ENCODE data around the gene ABCG1.

The ABCG1 gene

GRCh38 chr21:42271065-42271464 is 52.1 kb downstream of the ABCG1 start:
- ATAC-seq: no peak
- no peak for TF ChIP-seq ZNF8 (CRISPR knock-in tag; IDR thresholded peaks at IDR 0.05)

- no peak for ATAC-seq
- no peak for TF ChIP-seq GLIS3 (CRISPR knock-in tag; IDR thresholded peaks at IDR 0.05)
- TF ChIP-seq BACH2 (CRISPR knock-in tag; IDR thresholded peaks at IDR 0.05; ENCODE audit: borderline replicate concordance): no peak
- no peak for TF ChIP-seq POU6F1 (CRISPR knock-in tag; IDR thresholded peaks at IDR 0.05; ENCODE audit: borderline replicate concordance, low read depth)
- no peak for TF ChIP-seq CREB5 (CRISPR knock-in tag; IDR thresholded peaks at IDR 0.05; ENCODE audit: low read depth)
- TF ChIP-seq ESRRG (CRISPR knock-in tag; IDR thresholded peaks at IDR 0.05): no peak
These were observed 53.4 kb downstream of the ABCG1 start for GRCh38 chr21:42272109-42272962.

GRCh38 chr21:42272984-42273600 is 54.2 kb downstream of the ABCG1 start:
- ATAC-seq: no peak
- TF ChIP-seq TSHZ2 (CRISPR knock-in tag; IDR thresholded peaks at IDR 0.05) (no peak), ARNTL (CRISPR knock-in tag; IDR thresholded peaks at IDR 0.05; ENCODE audit: borderline replicate concordance, low read depth) (no peak)

GRCh38 chr21:42276076-42276475 is 57.1 kb downstream of the ABCG1 start:
- no peak for ATAC-seq

More at GRCh38 chr21:42276076-42276475, 57.1 kb downstream of the ABCG1 start:
- TF ChIP-seq ZNF70 (CRISPR knock-in tag; IDR thresholded peaks at IDR 0.05): no peak
- no peak for TF ChIP-seq ZFP30 (CRISPR knock-in tag; IDR thresholded peaks at IDR 0.05)
- TF ChIP-seq TOX (CRISPR knock-in tag; IDR thresholded peaks at IDR 0.05; ENCODE audit: borderline replicate concordance): no peak
- TF ChIP-seq CREB5 (CRISPR knock-in tag; IDR thresholded peaks at IDR 0.05; ENCODE audit: low read depth): no peak
- no peak for TF ChIP-seq SNAI2 (CRISPR knock-in tag; IDR thresholded peaks at IDR 0.05)
- no peak for TF ChIP-seq ZFP3 (CRISPR knock-in tag; IDR thresholded peaks at IDR 0.05)
- no peak for TF ChIP-seq CSDC2 (CRISPR knock-in tag; IDR thresholded peaks at IDR 0.05)
- TF ChIP-seq TCF4 (CRISPR knock-in tag; IDR thresholded peaks at IDR 0.05; ENCODE audit: borderline replicate concordance): no peak
- TF ChIP-seq ARNTL (CRISPR knock-in tag; IDR thresholded peaks at IDR 0.05; ENCODE audit: borderline replicate concordance, low read depth): no peak
- no peak for TF ChIP-seq TSHZ2 (CRISPR knock-in tag; IDR thresholded peaks at IDR 0.05)
- no peak for TF ChIP-seq OSR1 (CRISPR knock-in tag; IDR thresholded peaks at IDR 0.05)
- TF ChIP-seq CSRNP3 (CRISPR knock-in tag; IDR thresholded peaks at IDR 0.05): no peak
- TF ChIP-seq BACH2 (CRISPR knock-in tag; IDR thresholded peaks at IDR 0.05; ENCODE audit: borderline replicate concordance): no peak
- no peak for TF ChIP-seq POU6F1 (CRISPR knock-in tag; IDR thresholded peaks at IDR 0.05; ENCODE audit: borderline replicate concordance, low read depth)
- no peak for TF ChIP-seq RARB (CRISPR knock-in tag; IDR thresholded peaks at IDR 0.05)
- no peak for TF ChIP-seq ISL1 (CRISPR knock-in tag; IDR thresholded peaks at IDR 0.05)
- no peak for TF ChIP-seq ZNF8 (CRISPR knock-in tag; IDR thresholded peaks at IDR 0.05)
- no peak for TF ChIP-seq ESRRG (CRISPR knock-in tag; IDR thresholded peaks at IDR 0.05)

All from SK-N-SH treated with all-trans-retinoic acid at 6 μM for 48 hours (cell line).